DMS114 treated with DMSO at 0.1 percent for 48 hours (cell line): ENCODE data around the gene NCOA7.
"Not testable (repeated sequence)": the region's sequence is repeated elsewhere in the genome, so short reads cannot be mapped to it uniquely, and the experiment has no call there.

Experiments used
- DNase-seq: peaks from one replicate; lab custom pipeline; 2025; ENCODE audit not compliant: unreplicated experiment; lab: John Stamatoyannopoulos, UW

NCOA7 gene

GRCh38 chr6:125753937-125754259 lies 36.9 kb upstream of the NCOA7 start:
- no peak for DNase-seq

GRCh38 chr6:125754566-125754965 lies 36.2 kb upstream of the NCOA7 start:
- DNase-seq: no peak

- DNase-seq: no peak
Observed at GRCh38 chr6:125759184-125759902, 31.4 kb upstream of the NCOA7 start.

- DNase-seq: no peak
Observed at GRCh38 chr6:125759959-125760457, 30.8 kb upstream of the NCOA7 start.

GRCh38 chr6:125764121-125764671 lies 26.6 kb upstream of the NCOA7 start:
- no peak for DNase-seq

GRCh38 chr6:125765944-125766343 lies 24.8 kb upstream of the NCOA7 start:
- no peak for DNase-seq

- DNase-seq: no peak
Observed at GRCh38 chr6:125766641-125767040, 24.1 kb upstream of the NCOA7 start.

GRCh38 chr6:125769147-125769783 lies 21.5 kb upstream of the NCOA7 start:
- no peak for DNase-seq

- DNase-seq: no peak
Observed at GRCh38 chr6:125773387-125774341, 17.1 kb upstream of the NCOA7 start.

GRCh38 chr6:125776107-125776826 lies 14.5 kb upstream of the NCOA7 start:
- not testable (repeated sequence) for DNase-seq

- peak; percentile 89 for DNase-seq
Observed at GRCh38 chr6:125779924-125780539, 10.7 kb upstream of the NCOA7 start.

GRCh38 chr6:125780540-125781313 lies 10.0 kb upstream of the NCOA7 start:
- DNase-seq: peak; percentile 58

GRCh38 chr6:125781314-125781868 lies 9.4 kb upstream of the NCOA7 start:
- DNase-seq: peak; percentile 32

- DNase-seq: no peak
Observed at GRCh38 chr6:125784365-125784764, 6.4 kb upstream of the NCOA7 start.

GRCh38 chr6:125787791-125788190 lies 3.0 kb upstream of the NCOA7 start:
- DNase-seq: no peak

GRCh38 chr6:125789167-125789566 lies 1.6 kb upstream of the NCOA7 start:
- DNase-seq: no peak

GRCh38 chr6:125789576-125790357 lies 993 bp upstream of the NCOA7 start:
- DNase-seq: peak; percentile 54

- DNase-seq: peak; percentile 23
Observed at GRCh38 chr6:125791151-125791819, 525 bp downstream of the NCOA7 start.
